ENCODE results near the gene ABCB1.
"Not testable (repeated sequence)": the region's sequence is repeated elsewhere in the genome, so short reads cannot be mapped to it uniquely, and the experiment has no call there.

The ABCB1 gene

GRCh38 chr7:87463982-87464381, 136.7 kb downstream of the ABCB1 start:
- TF ChIP-seq, protein P1, sequence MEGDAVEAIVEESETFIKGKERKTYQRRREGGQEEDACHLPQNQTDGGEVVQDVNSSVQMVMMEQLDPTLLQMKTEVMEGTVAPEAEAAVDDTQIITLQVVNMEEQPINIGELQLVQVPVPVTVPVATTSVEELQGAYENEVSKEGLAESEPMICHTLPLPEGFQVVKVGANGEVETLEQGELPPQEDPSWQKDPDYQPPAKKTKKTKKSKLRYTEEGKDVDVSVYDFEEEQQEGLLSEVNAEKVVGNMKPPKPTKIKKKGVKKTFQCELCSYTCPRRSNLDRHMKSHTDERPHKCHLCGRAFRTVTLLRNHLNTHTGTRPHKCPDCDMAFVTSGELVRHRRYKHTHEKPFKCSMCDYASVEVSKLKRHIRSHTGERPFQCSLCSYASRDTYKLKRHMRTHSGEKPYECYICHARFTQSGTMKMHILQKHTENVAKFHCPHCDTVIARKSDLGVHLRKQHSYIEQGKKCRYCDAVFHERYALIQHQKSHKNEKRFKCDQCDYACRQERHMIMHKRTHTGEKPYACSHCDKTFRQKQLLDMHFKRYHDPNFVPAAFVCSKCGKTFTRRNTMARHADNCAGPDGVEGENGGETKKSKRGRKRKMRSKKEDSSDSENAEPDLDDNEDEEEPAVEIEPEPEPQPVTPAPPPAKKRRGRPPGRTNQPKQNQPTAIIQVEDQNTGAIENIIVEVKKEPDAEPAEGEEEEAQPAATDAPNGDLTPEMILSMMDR (IDR thresholded peaks at IDR 0.05; ENCODE audit: extremely low read depth, insufficient read depth, missing control alignments), result no peak
- in situ Hi-C loops (cut with MboI; ENCODE audit: low pct_unique_long_range_greater_than_20kb, low sequenced_read_pairs, unreplicated experiment), result no loop called here

GRCh38 chr7:87460444-87460843, 140.2 kb downstream of the ABCB1 start:
- in situ Hi-C loops (cut with MboI; ENCODE audit: low pct_unique_long_range_greater_than_20kb, low sequenced_read_pairs, unreplicated experiment), result not testable (repeated sequence)

More at GRCh38 chr7:87463982-87464381, 136.7 kb downstream of the ABCB1 start:
- DNase-seq (ENCODE audit: low spot score), result no peak

GRCh38 chr7:87459941-87460340, 140.7 kb downstream of the ABCB1 start:
- in situ Hi-C loops (cut with MboI; ENCODE audit: low pct_unique_long_range_greater_than_20kb, low sequenced_read_pairs, unreplicated experiment), result no loop called here
- TF ChIP-seq, protein P1 (IDR thresholded peaks at IDR 0.05; ENCODE audit: extremely low read depth, insufficient read depth, missing control alignments), result no peak
- DNase-seq (ENCODE audit: low spot score), result no peak

More at GRCh38 chr7:87460444-87460843, 140.2 kb downstream of the ABCB1 start:
- DNase-seq (ENCODE audit: low spot score), result not testable (repeated sequence)

GRCh38 chr7:87458148-87458547, 142.5 kb downstream of the ABCB1 start:
- TF ChIP-seq, protein P1 (IDR thresholded peaks at IDR 0.05; ENCODE audit: extremely low read depth, insufficient read depth, missing control alignments), result no peak
- in situ Hi-C loops (cut with MboI; ENCODE audit: low pct_unique_long_range_greater_than_20kb, low sequenced_read_pairs, unreplicated experiment), result no loop called here
- no peak for DNase-seq (ENCODE audit: low spot score)

- DNase-seq (ENCODE audit: low spot score), result no peak
- in situ Hi-C loops (cut with MboI; ENCODE audit: low pct_unique_long_range_greater_than_20kb, low sequenced_read_pairs, unreplicated experiment), result no loop called here
- TF ChIP-seq, protein P1 (IDR thresholded peaks at IDR 0.05; ENCODE audit: extremely low read depth, insufficient read depth, missing control alignments), result no peak
These were observed 144.4 kb downstream of the ABCB1 start for GRCh38 chr7:87456247-87456646.

Measured in GM13977 (cell line).